ENCODE results near the gene OSBPL10.

OSBPL10 gene

DNA sequence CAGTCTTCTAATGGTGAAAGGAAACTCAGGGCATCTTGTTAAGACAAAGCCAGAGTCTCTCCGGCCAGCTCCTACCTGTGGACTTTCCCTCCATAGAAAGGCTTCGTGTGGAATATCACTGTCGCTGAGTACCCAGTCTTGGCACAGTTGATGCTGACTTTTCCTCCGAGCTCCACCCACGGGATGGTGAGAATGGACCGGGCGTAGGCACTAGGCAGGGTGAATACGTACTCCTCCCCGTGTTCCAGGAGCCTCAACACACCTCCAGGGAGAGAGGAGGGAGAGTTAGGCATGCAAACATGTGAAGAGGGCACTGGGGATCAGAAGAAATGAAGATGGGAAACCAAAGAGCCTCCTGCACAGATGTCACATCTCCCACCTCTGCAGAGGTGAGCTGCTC, 310.3 kb downstream of the OSBPL10 start:
- Histone ChIP-seq H3K79me2 (ENCODE audit: insufficient read depth, low read length) (no peaks in the 10 kb centered on the region), H3K36me3 (ENCODE audit: insufficient read depth, low read length) (peaks cover 75% of the 10 kb centered on the region), H3K9ac (ENCODE audit: low read length) (no peak overlapping the region), H3K4me2 (ENCODE audit: low read length) (no peak overlapping the region), H3K9me2 (ENCODE audit: low read depth, low read length) (no peaks in the 10 kb centered on the region), H3K9me3 (ENCODE audit: low read length) (no peaks in the 10 kb centered on the region), H3F3A (ENCODE audit: insufficient read depth, low read length) (no peaks in the 10 kb centered on the region), H3K4me1 (ENCODE audit: insufficient read depth, low read length, severe bottlenecking) (no peaks in the 10 kb centered on the region), H4K20me1 (ENCODE audit: insufficient read depth, low read length) (no peaks in the 10 kb centered on the region), H3K27me3 (ENCODE audit: insufficient read depth, low read length) (no peaks in the 10 kb centered on the region), H3K4me3 (ENCODE audit: low read depth, low read length, poor library complexity, severe bottlenecking) (no peak overlapping the region), H2AFZ (ENCODE audit: low read length) (no peak overlapping the region), H3K27ac (ENCODE audit: low read depth, low read length, poor library complexity, severe bottlenecking) (no peak overlapping the region)
- TF ChIP-seq EZH2 (IDR thresholded peaks at IDR 0.05; ENCODE audit: borderline replicate concordance, low read length), result no peak
- TF ChIP-seq, protein P1, sequence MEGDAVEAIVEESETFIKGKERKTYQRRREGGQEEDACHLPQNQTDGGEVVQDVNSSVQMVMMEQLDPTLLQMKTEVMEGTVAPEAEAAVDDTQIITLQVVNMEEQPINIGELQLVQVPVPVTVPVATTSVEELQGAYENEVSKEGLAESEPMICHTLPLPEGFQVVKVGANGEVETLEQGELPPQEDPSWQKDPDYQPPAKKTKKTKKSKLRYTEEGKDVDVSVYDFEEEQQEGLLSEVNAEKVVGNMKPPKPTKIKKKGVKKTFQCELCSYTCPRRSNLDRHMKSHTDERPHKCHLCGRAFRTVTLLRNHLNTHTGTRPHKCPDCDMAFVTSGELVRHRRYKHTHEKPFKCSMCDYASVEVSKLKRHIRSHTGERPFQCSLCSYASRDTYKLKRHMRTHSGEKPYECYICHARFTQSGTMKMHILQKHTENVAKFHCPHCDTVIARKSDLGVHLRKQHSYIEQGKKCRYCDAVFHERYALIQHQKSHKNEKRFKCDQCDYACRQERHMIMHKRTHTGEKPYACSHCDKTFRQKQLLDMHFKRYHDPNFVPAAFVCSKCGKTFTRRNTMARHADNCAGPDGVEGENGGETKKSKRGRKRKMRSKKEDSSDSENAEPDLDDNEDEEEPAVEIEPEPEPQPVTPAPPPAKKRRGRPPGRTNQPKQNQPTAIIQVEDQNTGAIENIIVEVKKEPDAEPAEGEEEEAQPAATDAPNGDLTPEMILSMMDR (IDR thresholded peaks at IDR 0.05; ENCODE audit: low read length), result no peak

DNA sequence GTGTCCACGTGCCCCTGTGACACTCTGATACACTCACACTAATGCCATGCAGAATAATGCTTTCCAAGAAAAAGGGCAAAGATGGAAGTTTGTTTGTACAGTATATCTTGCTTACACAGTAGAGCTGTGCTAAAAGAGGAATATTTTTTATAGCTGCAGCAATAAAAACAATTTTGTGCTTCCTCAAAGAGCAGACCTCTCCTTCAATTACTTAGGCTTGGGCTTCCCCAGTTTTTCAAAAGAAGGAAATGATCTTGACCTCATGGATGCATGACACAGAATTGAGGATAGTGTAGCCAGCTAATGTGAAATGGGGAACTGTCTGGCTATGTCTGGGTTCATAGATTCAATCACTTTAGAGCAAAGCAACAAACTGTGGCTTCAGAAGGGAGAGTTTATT, 310.9 kb downstream of the OSBPL10 start:
- no peak overlapping the region for H3K4me2 ChIP-seq (ENCODE audit: low read length)
- H3K79me2 ChIP-seq (ENCODE audit: insufficient read depth, low read length), result no peaks in the 10 kb centered on the region
- H3K27me3 ChIP-seq (ENCODE audit: insufficient read depth, low read length), result no peaks in the 10 kb centered on the region
- H3K4me3 ChIP-seq (ENCODE audit: low read depth, low read length, poor library complexity, severe bottlenecking), result no peak overlapping the region
- H3K36me3 ChIP-seq (ENCODE audit: insufficient read depth, low read length), result peaks cover 74% of the 10 kb centered on the region
- no peak overlapping the region for H3K27ac ChIP-seq (ENCODE audit: low read depth, low read length, poor library complexity, severe bottlenecking)
- no peak overlapping the region for H3K9ac ChIP-seq (ENCODE audit: low read length)
- H3F3A ChIP-seq (ENCODE audit: insufficient read depth, low read length), result no peaks in the 10 kb centered on the region
- TF ChIP-seq, protein P1 (IDR thresholded peaks at IDR 0.05; ENCODE audit: low read length), result no peak
- TF ChIP-seq EZH2 (IDR thresholded peaks at IDR 0.05; ENCODE audit: borderline replicate concordance, low read length), result no peak
- H2AFZ ChIP-seq (ENCODE audit: low read length), result no peak overlapping the region
- no peaks in the 10 kb centered on the region for H4K20me1 ChIP-seq (ENCODE audit: insufficient read depth, low read length)
- no peaks in the 10 kb centered on the region for H3K4me1 ChIP-seq (ENCODE audit: insufficient read depth, low read length, severe bottlenecking)
- no peaks in the 10 kb centered on the region for H3K9me2 ChIP-seq (ENCODE audit: low read depth, low read length)
- H3K9me3 ChIP-seq (ENCODE audit: low read length), result no peaks in the 10 kb centered on the region

DNA sequence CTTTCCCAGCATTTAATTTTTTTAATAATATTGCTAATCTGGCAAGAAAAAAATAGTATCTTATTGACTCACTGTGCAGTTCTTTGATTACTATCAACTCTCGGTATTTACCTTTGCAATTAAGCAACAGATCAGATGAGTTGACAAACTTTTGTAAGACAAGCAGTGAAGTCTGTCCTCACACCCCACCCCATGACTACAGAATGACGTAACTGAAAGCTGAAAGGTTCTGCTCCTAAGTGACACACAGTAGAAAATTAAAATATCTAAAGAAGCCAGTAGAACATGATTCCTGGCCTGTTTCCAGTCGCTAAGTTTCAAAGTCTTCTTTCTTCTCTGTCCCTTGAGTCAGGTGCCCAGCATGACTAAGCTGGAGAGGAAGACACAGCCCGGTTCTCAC, 312.8 kb downstream of the OSBPL10 start:
- Histone ChIP-seq H2AFZ (ENCODE audit: low read length) (no peak overlapping the region), H3K79me2 (ENCODE audit: insufficient read depth, low read length) (no peaks in the 10 kb centered on the region), H3K4me2 (ENCODE audit: low read length) (no peak overlapping the region), H3K4me3 (ENCODE audit: low read depth, low read length, poor library complexity, severe bottlenecking) (no peak overlapping the region), H3F3A (ENCODE audit: insufficient read depth, low read length) (no peaks in the 10 kb centered on the region), H3K4me1 (ENCODE audit: insufficient read depth, low read length, severe bottlenecking) (no peaks in the 10 kb centered on the region), H3K9me3 (ENCODE audit: low read length) (no peaks in the 10 kb centered on the region), H3K36me3 (ENCODE audit: insufficient read depth, low read length) (peaks cover 82% of the 10 kb centered on the region), H3K27me3 (ENCODE audit: insufficient read depth, low read length) (no peaks in the 10 kb centered on the region), H3K9ac (ENCODE audit: low read length) (no peak overlapping the region), H4K20me1 (ENCODE audit: insufficient read depth, low read length) (no peaks in the 10 kb centered on the region), H3K27ac (ENCODE audit: low read depth, low read length, poor library complexity, severe bottlenecking) (no peak overlapping the region), H3K9me2 (ENCODE audit: low read depth, low read length) (no peaks in the 10 kb centered on the region)
- TF ChIP-seq EZH2 (IDR thresholded peaks at IDR 0.05; ENCODE audit: borderline replicate concordance, low read length), result no peak
- TF ChIP-seq, protein P1 (IDR thresholded peaks at IDR 0.05; ENCODE audit: low read length), result no peak

Measured in OCI-LY1 (cell line).